PC-3 (cell line): ENCODE data around the gene EFHC1. TPM values are rescaled to one million over a fixed set of nuclear protein-coding genes. Genes with fewer than 3 reads are reported as not detected.

Experiments used
- ATAC-seq: fragments of 200-7000 bp; cut with Tn5 transposase; 2 replicates; pipeline ENCODE4 v1.9.1; 2020; ENCODE audit warnings: mild to moderate bottlenecking, moderate library complexity
- BruUV-seq: library from RNA; stranded (reverse); fragments of 400-500 nt; replicated peaks from 2 replicates; lab custom pipeline; 2021; lab: Mats Ljungman, UMichigan
- CTCF ChIA-PET: fragments of 300-600 bp; sonication (Branson Sonifier 250); formaldehyde crosslinking; loops from one replicate; lab custom pipeline; 2022; ENCODE audit warnings: antibody characterized with exemption; lab: Charles Lee
- POLR2A ChIA-PET: fragments of 300-600 bp; sonication (Branson Sonifier 250); formaldehyde crosslinking; loops from one replicate; lab custom pipeline; 2022; ENCODE audit warnings: antibody characterized with exemption; ENCODE audit not compliant: unreplicated experiment; lab: Charles Lee
- DNase-seq: peaks from one replicate; pipeline ENCODE4 v3.0.0-alpha.2; 2015
- H2AFZ ChIP-seq: fragments of 300-600 bp; sonication (generic); 2 replicates; pipeline ENCODE4 v1.6.0; 2016; ENCODE audit warnings: antibody characterized with exemption, low read length
- H3F3A ChIP-seq: fragments of 300-600 bp; sonication (generic); one replicate; pipeline ENCODE4 v1.6.0; 2017; ENCODE audit warnings: antibody characterized with exemption, low read length, control low read depth, mild to moderate bottlenecking; ENCODE audit not compliant: unreplicated experiment
- H3K27ac ChIP-seq: fragments of 300-600 bp; sonication (generic); 2 replicates; pipeline ENCODE4 v1.5.1; 2016; ENCODE audit warnings: mild to moderate bottlenecking, low read length
- H3K27me3 ChIP-seq: fragments of 300-600 bp; sonication (generic); 2 replicates; pipeline ENCODE4 v1.6.1; 2016; ENCODE audit warnings: low read length, mixed read lengths
- H3K36me3 ChIP-seq: fragments of 300-600 bp; sonication (generic); 2 replicates; pipeline ENCODE4 v1.6.1; 2016; ENCODE audit warnings: low read depth, mixed run types, low read length, mixed read lengths
- H3K4me1 ChIP-seq: fragments of 300-600 bp; sonication (generic); 2 replicates; pipeline ENCODE4 v1.5.1; 2016; ENCODE audit warnings: low read length; ENCODE audit not compliant: insufficient read depth
- H3K4me2 ChIP-seq: fragments of 300-600 bp; sonication (generic); 2 replicates; pipeline ENCODE4 v1.6.0; 2016; ENCODE audit warnings: low read length
- H3K4me3 ChIP-seq: fragments of 300-600 bp; sonication (generic); 2 replicates; pipeline ENCODE4 v1.5.1; 2016; ENCODE audit warnings: mild to moderate bottlenecking, low read length, mixed read lengths
- H3K79me2 ChIP-seq: fragments of 300-600 bp; sonication (generic); 2 replicates; pipeline ENCODE4 v1.6.1; 2017; ENCODE audit warnings: low read length, mixed read lengths
- H3K9ac ChIP-seq: fragments of 300-600 bp; sonication (generic); 2 replicates; pipeline ENCODE4 v1.6.0; 2016; ENCODE audit warnings: mild to moderate bottlenecking, low read length
- H3K9me2 ChIP-seq: fragments of 300-600 bp; sonication (generic); replicated peaks from 2 replicates; pipeline ENCODE4 v1.6.1; 2016; ENCODE audit warnings: mixed run types, low read length, mixed read lengths
- H3K9me3 ChIP-seq: fragments of 300-600 bp; sonication (generic); 2 replicates; pipeline ENCODE4 v1.6.1; 2016; ENCODE audit warnings: low read length, mixed read lengths
- H4K20me1 ChIP-seq: fragments of 300-600 bp; sonication (generic); 2 replicates; pipeline ENCODE4 v1.6.1; 2016; ENCODE audit warnings: low read length, mixed read lengths
- EZH2 ChIP-seq: fragments of 300-600 bp; sonication (generic); IDR thresholded peaks from one replicate; pipeline ENCODE4 v1.6.1; 2017; ENCODE audit warnings: antibody characterized with exemption, mild to moderate bottlenecking, low read length; ENCODE audit not compliant: unreplicated experiment
- EZH2phosphoT487 ChIP-seq: fragments of 300-600 bp; sonication (generic); IDR thresholded peaks from 2 replicates; pipeline ENCODE4 v1.6.1; 2018; ENCODE audit warnings: mild to moderate bottlenecking, antibody characterized with exemption, low read length, borderline replicate concordance
- intact Hi-C: fragments of 100-400 bp; cut with micrococcal nuclease; formaldehyde crosslinking; loops from 2 replicates; pipeline ENCODE4 v1.9.0; 2023
- total RNA-seq: library from RNA; depleted of rRNA; stranded (reverse); fragments of >200 nt; gene quantifications from 2 replicates; pipeline ENCODE4 v1.2.3, GENCODE V29; 2014
- TF ChIP-seq, protein P1 (sequence below): fragments of 300-600 bp; sonication (generic); conservative IDR thresholded peaks from 2 replicates; pipeline ENCODE4 v1.5.1; 2017; ENCODE audit warnings: antibody characterized with exemption, low read depth, mild to moderate bottlenecking, low read length

EFHC1 gene
- total RNA-seq, 1 experiment from 2014 or later, result 22.4 TPM

- DNase-seq (peak; percentile 13), ATAC-seq (no peak)
- H2AFZ ChIP-seq, result no peak overlapping the region
- H3K27ac ChIP-seq, result peak overlapping the region; percentile 37
- TF ChIP-seq, protein P1, sequence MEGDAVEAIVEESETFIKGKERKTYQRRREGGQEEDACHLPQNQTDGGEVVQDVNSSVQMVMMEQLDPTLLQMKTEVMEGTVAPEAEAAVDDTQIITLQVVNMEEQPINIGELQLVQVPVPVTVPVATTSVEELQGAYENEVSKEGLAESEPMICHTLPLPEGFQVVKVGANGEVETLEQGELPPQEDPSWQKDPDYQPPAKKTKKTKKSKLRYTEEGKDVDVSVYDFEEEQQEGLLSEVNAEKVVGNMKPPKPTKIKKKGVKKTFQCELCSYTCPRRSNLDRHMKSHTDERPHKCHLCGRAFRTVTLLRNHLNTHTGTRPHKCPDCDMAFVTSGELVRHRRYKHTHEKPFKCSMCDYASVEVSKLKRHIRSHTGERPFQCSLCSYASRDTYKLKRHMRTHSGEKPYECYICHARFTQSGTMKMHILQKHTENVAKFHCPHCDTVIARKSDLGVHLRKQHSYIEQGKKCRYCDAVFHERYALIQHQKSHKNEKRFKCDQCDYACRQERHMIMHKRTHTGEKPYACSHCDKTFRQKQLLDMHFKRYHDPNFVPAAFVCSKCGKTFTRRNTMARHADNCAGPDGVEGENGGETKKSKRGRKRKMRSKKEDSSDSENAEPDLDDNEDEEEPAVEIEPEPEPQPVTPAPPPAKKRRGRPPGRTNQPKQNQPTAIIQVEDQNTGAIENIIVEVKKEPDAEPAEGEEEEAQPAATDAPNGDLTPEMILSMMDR, result no peak
- TF ChIP-seq EZH2phosphoT487, result no peak
- TF ChIP-seq EZH2, result no peak
- no TSS peak for BruUV-seq
- H3K9me2 ChIP-seq, result no peaks in the 10 kb centered on the region
- 0 out of 2 replicates have a peak, but pooled peaks cover 2% of the 10 kb centered on the region for H3K79me2 ChIP-seq
- no peaks in the 10 kb centered on the region for H3K9me3 ChIP-seq
- H3K4me1 ChIP-seq, result peaks cover 34% of the 10 kb centered on the region
- intact Hi-C loops, result no loop called here
- no peaks in the 10 kb centered on the region for H3F3A ChIP-seq
- no peak overlapping the region for H3K9ac ChIP-seq
- POLR2A ChIA-PET, result no interaction called here
- peak overlapping the region; percentile 53 for H3K4me2 ChIP-seq
- H3K4me3 ChIP-seq, result no peak overlapping the region
- H4K20me1 ChIP-seq, result no peaks in the 10 kb centered on the region
- peaks cover 23% of the 10 kb centered on the region for H3K36me3 ChIP-seq
- CTCF ChIA-PET, result no interaction called here
- no peaks in the 10 kb centered on the region for H3K27me3 ChIP-seq
These were observed 91.5 kb downstream of the EFHC1 start for GRCh38 chr6:52511572-52512151.

GRCh38 chr6:52512199-52512598 lies 92.1 kb downstream of the EFHC1 start:
- no peaks in the 10 kb centered on the region for H3F3A ChIP-seq
- no peaks in the 10 kb centered on the region for H3K9me3 ChIP-seq
- H4K20me1 ChIP-seq, result no peaks in the 10 kb centered on the region
- no peak overlapping the region for H3K9ac ChIP-seq
- DNase-seq, result peak; percentile 57
- no TSS peak for BruUV-seq
- H3K27ac ChIP-seq, result peak overlapping the region; percentile 37
- ChIA-PET POLR2A (no interaction called here), CTCF (no interaction called here)
- intact Hi-C loops, result no loop called here
- H3K4me1 ChIP-seq, result peaks cover 37% of the 10 kb centered on the region
- peak overlapping the region; percentile 53 for H3K4me2 ChIP-seq
- peaks cover 8% of the 10 kb centered on the region for H3K79me2 ChIP-seq
- H3K9me2 ChIP-seq, result no peaks in the 10 kb centered on the region
- H2AFZ ChIP-seq, result no peak overlapping the region
- H3K36me3 ChIP-seq, result peaks cover 19% of the 10 kb centered on the region
- H3K27me3 ChIP-seq, result no peaks in the 10 kb centered on the region
- H3K4me3 ChIP-seq, result no peak overlapping the region
- peak; percentile 98 for ATAC-seq
- TF ChIP-seq, protein P1, result no peak
- TF ChIP-seq EZH2 (no peak), EZH2phosphoT487 (no peak)

DNA sequence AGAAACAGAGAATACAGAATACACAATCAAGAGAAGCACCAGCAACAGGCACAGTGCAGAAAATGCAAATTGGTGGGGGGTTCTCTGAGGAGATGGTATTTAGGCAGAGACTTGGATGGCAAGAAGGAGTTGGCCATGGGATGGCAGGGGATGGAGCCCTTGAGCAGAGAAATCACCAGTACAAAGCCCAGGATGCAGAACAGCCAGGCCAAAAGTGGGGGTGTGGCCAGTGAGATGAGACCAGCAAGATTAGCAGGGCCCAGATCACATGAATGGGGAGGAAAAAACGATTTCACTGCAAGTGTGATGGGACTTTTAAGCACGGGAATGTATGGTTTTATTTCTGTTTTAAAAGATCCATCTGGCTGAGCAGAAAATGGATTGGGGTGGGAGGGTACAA lies 93.3 kb downstream of the EFHC1 start:
- no peak overlapping the region for H3K27ac ChIP-seq

More for the DNA sequence above, 93.3 kb downstream of the EFHC1 start:
- no TSS peak for BruUV-seq
- Histone ChIP-seq H3K4me2 (no peak overlapping the region), H3F3A (no peaks in the 10 kb centered on the region), H3K4me3 (no peak overlapping the region), H3K9ac (no peak overlapping the region), H2AFZ (no peak overlapping the region), H3K27me3 (no peaks in the 10 kb centered on the region), H3K36me3 (peaks cover 14% of the 10 kb centered on the region; the same call in 1 of the 2 replicates), H3K9me3 (no peaks in the 10 kb centered on the region), H3K9me2 (no peaks in the 10 kb centered on the region), H4K20me1 (no peaks in the 10 kb centered on the region), H3K4me1 (peaks cover 45% of the 10 kb centered on the region), H3K79me2 (peaks cover 10% of the 10 kb centered on the region)
- POLR2A ChIA-PET, result no interaction called here
- ATAC-seq (no peak), DNase-seq (no peak)
- TF ChIP-seq EZH2 (no peak), EZH2phosphoT487 (no peak)
- TF ChIP-seq, protein P1, result no peak
- intact Hi-C loops, result no loop called here
- CTCF ChIA-PET, result no interaction called here
